Panc1 (cell line): ENCODE data around the gene CACNA1C.

ENCODE experiments used
- CTCF ChIP-seq: fragments of 450-650 bp; IDR thresholded peaks from 2 replicates; pipeline ENCODE4 v1.5.1; 2017; ENCODE audit warnings: mild to moderate bottlenecking
- POLR2AphosphoS5 ChIP-seq: IDR thresholded peaks from 2 replicates; pipeline ENCODE4 v1.6.1; 2012; ENCODE audit warnings: mild to moderate bottlenecking, low read depth, low read length, moderate library complexity
- SIN3A ChIP-seq: IDR thresholded peaks from 2 replicates; pipeline ENCODE4 v1.6.1; 2012; ENCODE audit warnings: low read depth, mild to moderate bottlenecking, low read length, moderate library complexity, borderline replicate concordance; ENCODE audit not compliant: insufficient read depth
- TCF7L2 ChIP-seq: IDR thresholded peaks from 2 replicates; pipeline ENCODE4 v1.6.1; 2011; ENCODE audit warnings: mild to moderate bottlenecking, low read depth, low read length, inconsistent platforms
- TF ChIP-seq, protein P1 (sequence below), 2 experiments: IDR thresholded peaks; 2 replicates each; pipeline ENCODE4 v1.6.1; 2011 to 2012; ENCODE audit warnings: low read depth in 2 of 2, control low read depth in 1 of 2, low read length in 1 of 2, mild to moderate bottlenecking in 1 of 2, moderate library complexity in 1 of 2; ENCODE audit not compliant: insufficient read depth in 1 of 2

GRCh38 chr12:2555487-2556082, 502.8 kb downstream of the CACNA1C start:
- TF ChIP-seq CTCF (no peak), POLR2AphosphoS5 (no peak), TCF7L2 (no peak), SIN3A (no peak)
- TF ChIP-seq, protein P1, sequence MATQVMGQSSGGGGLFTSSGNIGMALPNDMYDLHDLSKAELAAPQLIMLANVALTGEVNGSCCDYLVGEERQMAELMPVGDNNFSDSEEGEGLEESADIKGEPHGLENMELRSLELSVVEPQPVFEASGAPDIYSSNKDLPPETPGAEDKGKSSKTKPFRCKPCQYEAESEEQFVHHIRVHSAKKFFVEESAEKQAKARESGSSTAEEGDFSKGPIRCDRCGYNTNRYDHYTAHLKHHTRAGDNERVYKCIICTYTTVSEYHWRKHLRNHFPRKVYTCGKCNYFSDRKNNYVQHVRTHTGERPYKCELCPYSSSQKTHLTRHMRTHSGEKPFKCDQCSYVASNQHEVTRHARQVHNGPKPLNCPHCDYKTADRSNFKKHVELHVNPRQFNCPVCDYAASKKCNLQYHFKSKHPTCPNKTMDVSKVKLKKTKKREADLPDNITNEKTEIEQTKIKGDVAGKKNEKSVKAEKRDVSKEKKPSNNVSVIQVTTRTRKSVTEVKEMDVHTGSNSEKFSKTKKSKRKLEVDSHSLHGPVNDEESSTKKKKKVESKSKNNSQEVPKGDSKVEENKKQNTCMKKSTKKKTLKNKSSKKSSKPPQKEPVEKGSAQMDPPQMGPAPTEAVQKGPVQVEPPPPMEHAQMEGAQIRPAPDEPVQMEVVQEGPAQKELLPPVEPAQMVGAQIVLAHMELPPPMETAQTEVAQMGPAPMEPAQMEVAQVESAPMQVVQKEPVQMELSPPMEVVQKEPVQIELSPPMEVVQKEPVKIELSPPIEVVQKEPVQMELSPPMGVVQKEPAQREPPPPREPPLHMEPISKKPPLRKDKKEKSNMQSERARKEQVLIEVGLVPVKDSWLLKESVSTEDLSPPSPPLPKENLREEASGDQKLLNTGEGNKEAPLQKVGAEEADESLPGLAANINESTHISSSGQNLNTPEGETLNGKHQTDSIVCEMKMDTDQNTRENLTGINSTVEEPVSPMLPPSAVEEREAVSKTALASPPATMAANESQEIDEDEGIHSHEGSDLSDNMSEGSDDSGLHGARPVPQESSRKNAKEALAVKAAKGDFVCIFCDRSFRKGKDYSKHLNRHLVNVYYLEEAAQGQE (IDR thresholded peaks at IDR 0.05; ENCODE audit: insufficient read depth in 1 of 2, low read depth in 2 of 2, low read length in 1 of 2), result no peak
